Transverse colon (tissue), 3 donors: ENCODE results near the gene RAMP3.

Experiments
- CTCF ChIP-seq, 5 experiments: fragments of 200-600 bp in 3 of 5; fragments of 450-650 bp in 2 of 5; sonication (generic) in 3 of 5; IDR thresholded peaks; 1 replicate in 2 of 5; 2 replicates in 3 of 5; pipeline ENCODE4 v1.5.1; 2016 to 2017; ENCODE audit warnings: antibody characterized with exemption in 5 of 5, inconsistent platforms in 3 of 5, mild to moderate bottlenecking in 2 of 5, moderate library complexity in 1 of 5
- POLR2A ChIP-seq: fragments of 450-650 bp; IDR thresholded peaks from one replicate; pipeline ENCODE4 v1.6.1; 2016; ENCODE audit warnings: antibody characterized with exemption, mild to moderate bottlenecking, moderate library complexity

DNA sequence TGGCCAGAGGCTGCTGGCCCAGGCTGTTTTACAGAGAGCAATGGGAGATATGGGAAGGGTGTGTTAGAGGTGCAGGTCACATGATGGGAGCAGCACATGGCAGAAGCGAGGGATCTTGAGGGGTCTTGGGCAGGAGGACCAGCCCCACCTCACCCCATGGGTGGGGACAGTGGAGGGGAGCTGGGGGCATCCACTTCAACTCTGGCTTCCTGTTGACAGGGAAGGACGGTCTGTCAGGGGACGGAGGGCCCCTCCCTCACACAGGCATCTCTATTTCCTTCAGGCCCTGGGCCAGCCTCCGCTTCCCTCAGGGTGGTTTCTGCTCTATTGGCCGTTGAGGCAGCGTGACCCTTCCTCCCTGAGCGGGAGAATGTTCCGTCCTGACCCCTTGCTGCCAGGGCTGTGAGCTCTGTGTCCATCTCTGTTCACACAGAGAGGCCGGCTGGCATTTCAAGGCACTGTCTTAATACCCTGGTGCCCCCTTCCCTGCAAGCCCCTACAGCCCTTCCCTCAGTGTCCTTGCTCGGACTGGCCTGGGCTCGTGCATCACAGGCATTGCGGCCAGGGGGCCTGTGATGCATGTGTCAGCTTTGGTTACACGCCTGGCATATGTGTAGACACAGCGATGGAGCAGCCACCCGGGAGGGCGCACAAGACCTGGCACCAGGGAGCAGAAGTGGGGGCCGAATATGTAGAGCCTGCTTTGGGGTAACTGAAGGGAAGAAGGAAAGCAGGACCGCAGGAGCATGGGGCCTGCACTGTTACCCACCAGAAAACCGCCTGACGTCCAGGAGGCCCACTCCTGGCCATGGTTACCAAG, 31.8 kb downstream of the RAMP3 start:
- no peak for TF ChIP-seq CTCF (IDR thresholded peaks at IDR 0.05)
- TF ChIP-seq POLR2A = no peak
